ENCODE results near the gene TIMM44.

DNA sequence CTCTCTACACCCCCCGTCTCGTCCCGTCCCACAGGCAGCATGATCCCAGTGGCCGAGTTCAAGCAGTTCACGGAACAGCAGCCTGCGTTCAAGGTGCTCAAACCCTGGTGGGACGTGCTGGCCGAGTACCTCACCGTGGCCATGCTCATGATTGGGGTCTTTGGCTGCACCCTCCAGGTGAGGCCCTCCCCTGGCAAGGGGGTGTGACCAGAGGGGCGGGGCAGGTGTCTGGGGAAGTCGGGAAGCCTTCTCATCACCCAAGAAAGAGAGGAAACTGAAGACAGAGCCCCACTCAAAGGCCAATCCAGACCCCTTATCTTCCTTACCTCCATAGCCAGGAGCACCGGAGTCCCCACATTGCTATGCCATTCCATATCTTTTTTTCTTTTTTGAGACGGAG is 47.9 kb downstream of the TIMM44 start:
- TF ChIP-seq EZH2 (IDR thresholded peaks at IDR 0.05; ENCODE audit: borderline replicate concordance, low read depth, low read length, severe bottlenecking) (no peak), CTCF (IDR thresholded peaks at IDR 0.05; ENCODE audit: extremely low read depth in 1 of 2, insufficient read depth in 1 of 2, low read depth in 1 of 2, low read length in 2 of 2) (no peak)
